Vagina (tissue), 2 donors: Measurements from ENCODE around the gene SLAIN2.

Experiments
- POLR2AphosphoS5 ChIP-seq, 2 donors: sonication (generic); formaldehyde crosslinking; IDR thresholded peaks; one replicate each; pipeline ENCODE4 v1.9.0; 2017; ENCODE audit warnings: antibody characterized with exemption in 2 of 2, mild to moderate bottlenecking in 2 of 2, low read depth in 1 of 2; ENCODE audit not compliant: insufficient read depth in 1 of 2
- TF ChIP-seq, protein P1 (sequence below), 3 experiments: fragments of 450-650 bp in 2 of 3; fragments of 200-600 bp in 1 of 3; sonication (generic) in 1 of 3; IDR thresholded peaks; one replicate each; pipeline ENCODE4 v1.5.1; 2017 to 2019; ENCODE audit warnings: antibody characterized with exemption in 3 of 3, mild to moderate bottlenecking in 2 of 3, moderate library complexity in 2 of 3

DNA sequence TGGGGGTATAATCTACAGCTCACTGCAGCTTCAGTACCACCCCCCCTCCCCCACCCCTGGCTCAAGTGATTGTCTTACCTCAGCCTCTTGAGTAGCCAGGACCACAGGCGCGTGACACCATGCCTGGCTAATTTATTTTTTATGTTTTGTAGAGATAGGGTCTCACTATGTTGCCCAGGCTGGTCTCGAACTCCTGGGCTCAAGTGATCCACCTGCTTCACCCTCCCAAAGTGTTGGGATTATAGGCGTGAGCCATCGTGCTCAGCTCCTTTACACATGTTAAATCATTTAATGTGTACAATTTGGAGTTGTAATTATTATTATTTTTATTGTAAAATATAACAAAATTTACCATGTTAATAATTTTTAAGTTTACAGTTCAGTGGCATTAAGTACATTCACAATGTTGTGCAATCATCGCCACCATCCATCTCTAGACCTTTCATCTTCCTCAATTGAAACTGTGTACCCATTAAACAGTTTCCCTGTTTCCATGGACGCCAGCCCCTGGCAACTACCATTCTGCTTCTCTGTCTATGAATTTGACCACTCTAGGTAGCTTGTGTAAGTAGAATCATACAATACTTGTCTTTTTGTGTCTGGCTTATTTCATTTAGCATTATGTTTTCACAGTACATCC lies 6.1 kb downstream of the SLAIN2 start:
- TF ChIP-seq, protein P1, sequence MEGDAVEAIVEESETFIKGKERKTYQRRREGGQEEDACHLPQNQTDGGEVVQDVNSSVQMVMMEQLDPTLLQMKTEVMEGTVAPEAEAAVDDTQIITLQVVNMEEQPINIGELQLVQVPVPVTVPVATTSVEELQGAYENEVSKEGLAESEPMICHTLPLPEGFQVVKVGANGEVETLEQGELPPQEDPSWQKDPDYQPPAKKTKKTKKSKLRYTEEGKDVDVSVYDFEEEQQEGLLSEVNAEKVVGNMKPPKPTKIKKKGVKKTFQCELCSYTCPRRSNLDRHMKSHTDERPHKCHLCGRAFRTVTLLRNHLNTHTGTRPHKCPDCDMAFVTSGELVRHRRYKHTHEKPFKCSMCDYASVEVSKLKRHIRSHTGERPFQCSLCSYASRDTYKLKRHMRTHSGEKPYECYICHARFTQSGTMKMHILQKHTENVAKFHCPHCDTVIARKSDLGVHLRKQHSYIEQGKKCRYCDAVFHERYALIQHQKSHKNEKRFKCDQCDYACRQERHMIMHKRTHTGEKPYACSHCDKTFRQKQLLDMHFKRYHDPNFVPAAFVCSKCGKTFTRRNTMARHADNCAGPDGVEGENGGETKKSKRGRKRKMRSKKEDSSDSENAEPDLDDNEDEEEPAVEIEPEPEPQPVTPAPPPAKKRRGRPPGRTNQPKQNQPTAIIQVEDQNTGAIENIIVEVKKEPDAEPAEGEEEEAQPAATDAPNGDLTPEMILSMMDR (IDR thresholded peaks at IDR 0.05): no peak
- TF ChIP-seq POLR2AphosphoS5 (IDR thresholded peaks at IDR 0.05; ENCODE audit: insufficient read depth in 1 of 2, low read depth in 1 of 2): no peak
